H1 (cell line): ENCODE results near the gene HSPBP1. TPM values are rescaled to one million over a fixed set of nuclear protein-coding genes. Genes with fewer than 3 reads are reported as not detected.

Experiments
- ATF3 ChIP-seq: IDR thresholded peaks from 2 replicates; pipeline ENCODE4 v1.6.1; 2011; ENCODE audit warnings: low read depth, mild to moderate bottlenecking, low read length; ENCODE audit not compliant: insufficient read depth
- E2F6 ChIP-seq: IDR thresholded peaks from 2 replicates; pipeline ENCODE4 v1.6.1; 2012; ENCODE audit warnings: inconsistent platforms
- EGR1 ChIP-seq: IDR thresholded peaks from 2 replicates; pipeline ENCODE4 v1.6.1; 2011; ENCODE audit warnings: low read depth, low read length, borderline replicate concordance
- EP300 ChIP-seq, 2 experiments: IDR thresholded peaks; 1 replicate in 1 of 2; 2 replicates in 1 of 2; pipeline ENCODE4 v1.6.1; 2011 to 2012; ENCODE audit warnings: low read depth in 2 of 2, low read length in 2 of 2, mild to moderate bottlenecking in 2 of 2, borderline replicate concordance in 1 of 2, inconsistent platforms in 1 of 2, moderate library complexity in 1 of 2
- GTF2F1 ChIP-seq: IDR thresholded peaks from 2 replicates; pipeline ENCODE4 v1.6.1; 2012; ENCODE audit warnings: low read depth, low read length, improper control_type of control experiment, borderline replicate concordance
- JUND ChIP-seq: IDR thresholded peaks from 2 replicates; pipeline ENCODE4 v1.6.1; 2011; ENCODE audit warnings: mild to moderate bottlenecking, improper control_type of control experiment, low read length
- KDM4A ChIP-seq: IDR thresholded peaks from one replicate; pipeline ENCODE4 v1.7.1; 2012; ENCODE audit warnings: low read depth, mild to moderate bottlenecking, moderate library complexity, low read length, inconsistent platforms; ENCODE audit not compliant: severe bottlenecking
- MAFK ChIP-seq: IDR thresholded peaks from 2 replicates; pipeline ENCODE4 v1.6.1; 2012; ENCODE audit warnings: low read depth, mild to moderate bottlenecking, improper control_type of control experiment, low read length
- NANOG ChIP-seq: IDR thresholded peaks from 2 replicates; pipeline ENCODE4 v1.6.1; 2011; ENCODE audit warnings: low read length, low read depth, mild to moderate bottlenecking, inconsistent platforms; ENCODE audit not compliant: insufficient read depth, poor library complexity, severe bottlenecking
- NRF1 ChIP-seq: IDR thresholded peaks from 2 replicates; pipeline ENCODE4 v1.6.1; 2011; ENCODE audit warnings: mild to moderate bottlenecking, low read depth, low read length, improper control_type of control experiment
- POLR2A ChIP-seq, 2 experiments: IDR thresholded peaks; 1 replicate in 1 of 2; 2 replicates in 1 of 2; pipeline ENCODE4 v1.6.1; 2011; ENCODE audit warnings: low read depth in 2 of 2, low read length in 2 of 2, mild to moderate bottlenecking in 2 of 2; ENCODE audit errors: control extremely low read depth in 1 of 2
- POU5F1 ChIP-seq: IDR thresholded peaks from 2 replicates; pipeline ENCODE4 v1.6.1; 2011; ENCODE audit warnings: low read depth, mild to moderate bottlenecking, low read length, moderate library complexity
- RFX5 ChIP-seq: IDR thresholded peaks from 2 replicates; pipeline ENCODE4 v1.6.1; 2011; ENCODE audit warnings: low read depth, low read length, improper control_type of control experiment, borderline replicate concordance
- SAP30 ChIP-seq: fragments of 300-600 bp; sonication (generic); IDR thresholded peaks from 2 replicates; pipeline ENCODE4 v1.7.1; 2012; ENCODE audit warnings: low read length, moderate library complexity, mild to moderate bottlenecking, inconsistent platforms; ENCODE audit not compliant: insufficient read depth, insufficient replicate concordance
- SIN3A ChIP-seq, 2 experiments: IDR thresholded peaks in 1 of 2; conservative IDR thresholded peaks in 1 of 2; 2 replicates each; pipeline ENCODE4 v1.6.1; 2011 to 2012; ENCODE audit warnings: low read length in 2 of 2, improper control_type of control experiment in 1 of 2, low read depth in 1 of 2, mild to moderate bottlenecking in 1 of 2
- SIRT6 ChIP-seq: IDR thresholded peaks from one replicate; pipeline ENCODE4 v1.7.1; 2012; ENCODE audit warnings: low read length, inconsistent platforms
- SIX5 ChIP-seq: IDR thresholded peaks from 2 replicates; pipeline ENCODE4 v1.6.1; 2011; ENCODE audit warnings: mild to moderate bottlenecking, low read depth, low read length
- TAF1 ChIP-seq: IDR thresholded peaks from 2 replicates; pipeline ENCODE4 v1.6.1; 2011; ENCODE audit warnings: mild to moderate bottlenecking, low read depth, low read length
- YY1 ChIP-seq: IDR thresholded peaks from 2 replicates; pipeline ENCODE4 v1.6.1; 2011; ENCODE audit warnings: low read depth, mild to moderate bottlenecking, low read length
- polyA plus RNA-seq, 7 experiments: library from polyadenylated mRNA; depleted of rRNA in 3 of 7; stranded (reverse) in 5 of 7; unstranded in 2 of 7; fragments of >200 nt in 5 of 7; fragments of 200-250 nt in 2 of 7; gene quantifications; 1 replicate in 5 of 7; 2 replicates in 1 of 7; 4 replicates in 1 of 7; pipeline versions ENCODE4 v1.2.1 to v1.2.3, GENCODE V29; 2011 to 2013; ENCODE audit warnings: missing spikeins in 2 of 7, mixed read lengths in 2 of 7
- total RNA-seq: library from RNA; stranded (reverse); fragmentation: NEBNext Ultra II Directional; extraction: Animal tissue kit (Norgen Biotek cat#: 25700); gene quantifications from 2 replicates; pipeline ENCODE4 v1.2.1, GENCODE V29; 2021
- TF ChIP-seq, protein P1 (sequence below), 3 experiments: IDR thresholded peaks; 1 replicate in 2 of 3; 2 replicates in 1 of 3; pipeline versions ENCODE4 v1.5.1 to v1.6.1; 2011; ENCODE audit warnings: low read length in 3 of 3, mild to moderate bottlenecking in 3 of 3, inconsistent platforms in 2 of 3, low read depth in 1 of 3, moderate library complexity in 1 of 3; ENCODE audit not compliant: insufficient read depth in 1 of 3; ENCODE audit errors: control extremely low read depth in 1 of 3

The HSPBP1 gene
- total and polyA plus RNA-seq, 2 of the 8 experiments (the other 6 are each of a cell fraction or from before 2014, with no cell fraction given): 63.4 to 100 TPM

DNA sequence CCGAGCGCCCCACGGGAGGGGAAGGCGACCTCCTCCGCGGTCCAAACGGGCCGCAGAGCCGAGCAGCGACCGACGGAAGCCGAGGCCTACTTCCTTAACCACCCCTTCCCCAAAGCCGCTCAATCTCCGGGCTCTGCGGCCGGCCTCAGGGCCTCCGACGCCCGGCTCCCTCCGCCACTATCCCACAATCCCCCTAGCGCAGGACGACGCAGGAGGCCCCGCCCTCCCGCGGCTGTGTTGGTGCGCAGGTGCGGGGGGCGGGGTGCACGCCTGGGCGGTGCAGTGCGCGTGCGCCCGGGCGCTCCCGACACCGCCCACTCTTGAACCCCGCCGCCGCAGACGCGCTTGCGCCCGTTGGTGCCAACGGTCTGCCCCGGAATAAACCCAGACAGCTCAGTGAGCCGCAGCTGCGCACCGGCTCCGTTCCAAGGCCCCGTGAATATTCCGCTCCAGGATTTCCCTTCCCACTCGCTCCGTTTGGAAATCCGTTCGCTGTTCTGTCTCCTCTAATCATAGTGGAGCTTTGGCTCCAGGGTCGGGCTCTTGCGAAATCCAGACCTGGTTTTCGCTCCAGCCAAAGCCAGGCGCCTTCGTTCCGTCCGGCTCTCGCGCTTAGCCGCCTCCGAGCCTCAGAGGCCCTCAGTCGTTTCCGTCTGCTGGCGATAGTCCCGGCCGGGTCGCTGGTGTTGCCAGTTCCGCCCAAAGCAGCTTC lies 20.9 kb downstream of the HSPBP1 start, which contains the start of gene PPP6R1 (continued):
- TF ChIP-seq MAFK (no peak), E2F6 (peak; percentile 37; the same call in 1 of the 2 replicates), ATF3 (no peak), SIX5 (no peak), YY1 (peak; percentile 71; the same call in 1 of the 2 replicates), SIRT6 (no peak), EP300 (IDR thresholded peaks at IDR 0.05; ENCODE audit: borderline replicate concordance in 1 of 2, low read depth in 2 of 2, low read length in 2 of 2) (no peak), NRF1 (peak; percentile 73), RFX5 (peak; percentile 76; the same call in 1 of the 2 replicates), NANOG (no peak), EGR1 (peak; percentile 68), KDM4A (peak; percentile 37), POU5F1 (no peak), TAF1 (peak; percentile 94), GTF2F1 (no peak), JUND (peak; percentile 14; the same call in 1 of the 2 replicates), POLR2A (IDR thresholded peaks at IDR 0.05; ENCODE audit: control extremely low read depth in 1 of 2, low read depth in 2 of 2, low read length in 2 of 2) (peak in 1 of 2 experiments; percentile 82; a peak in 2 of 3 replicates), SAP30 (peak; percentile 90), SIN3A (conservative IDR thresholded peaks at IDR 0.05 in 1 of 2, IDR thresholded peaks at IDR 0.05 in 1 of 2; ENCODE audit: low read depth in 1 of 2, low read length in 2 of 2) (peak in 1 of 2 experiments; percentile 70; a peak in 3 of 4 replicates)
- TF ChIP-seq, protein P1, sequence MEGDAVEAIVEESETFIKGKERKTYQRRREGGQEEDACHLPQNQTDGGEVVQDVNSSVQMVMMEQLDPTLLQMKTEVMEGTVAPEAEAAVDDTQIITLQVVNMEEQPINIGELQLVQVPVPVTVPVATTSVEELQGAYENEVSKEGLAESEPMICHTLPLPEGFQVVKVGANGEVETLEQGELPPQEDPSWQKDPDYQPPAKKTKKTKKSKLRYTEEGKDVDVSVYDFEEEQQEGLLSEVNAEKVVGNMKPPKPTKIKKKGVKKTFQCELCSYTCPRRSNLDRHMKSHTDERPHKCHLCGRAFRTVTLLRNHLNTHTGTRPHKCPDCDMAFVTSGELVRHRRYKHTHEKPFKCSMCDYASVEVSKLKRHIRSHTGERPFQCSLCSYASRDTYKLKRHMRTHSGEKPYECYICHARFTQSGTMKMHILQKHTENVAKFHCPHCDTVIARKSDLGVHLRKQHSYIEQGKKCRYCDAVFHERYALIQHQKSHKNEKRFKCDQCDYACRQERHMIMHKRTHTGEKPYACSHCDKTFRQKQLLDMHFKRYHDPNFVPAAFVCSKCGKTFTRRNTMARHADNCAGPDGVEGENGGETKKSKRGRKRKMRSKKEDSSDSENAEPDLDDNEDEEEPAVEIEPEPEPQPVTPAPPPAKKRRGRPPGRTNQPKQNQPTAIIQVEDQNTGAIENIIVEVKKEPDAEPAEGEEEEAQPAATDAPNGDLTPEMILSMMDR (IDR thresholded peaks at IDR 0.05; ENCODE audit: control extremely low read depth in 1 of 3, insufficient read depth in 1 of 3, low read depth in 1 of 3, low read length in 3 of 3): 0 out of 4 replicates have a peak, but pooled peaks of 1 of the 3 experiments have one; percentile 11
